ENCODE results near the gene TCF4. TPM values are rescaled to one million over a fixed set of nuclear protein-coding genes. Genes with fewer than 3 reads are reported as not detected.

Gene TCF4
- polyA plus RNA-seq, 1 donor (not counting 4 experiments of a cell fraction or from before 2014, with no cell fraction given): 9.7 TPM

- Histone ChIP-seq H3K9me1 (ENCODE audit: control insufficient read depth, extremely low read depth, insufficient read depth, low read length) (no peaks in the 10 kb centered on the region), H3K4me1 (ENCODE audit: control insufficient read depth, extremely low read depth, insufficient read depth, low read length) (peaks cover 15% of the 10 kb centered on the region), H3K27me3 (ENCODE audit: control insufficient read depth, extremely low read depth, insufficient read depth, low read length) (no peaks in the 10 kb centered on the region), H3K4me2 (ENCODE audit: control insufficient read depth, extremely low read depth, insufficient read depth, low read depth, low read length) (no peak overlapping the region), H3K4me3 (ENCODE audit: control insufficient read depth in 2 of 3, extremely low read depth in 1 of 3, insufficient read depth in 2 of 3, low read depth in 1 of 3, low read length in 3 of 3) (no peak overlapping the region), H2AFZ (ENCODE audit: control insufficient read depth, low read length) (no peak overlapping the region), H3K9ac (ENCODE audit: control insufficient read depth, extremely low read depth, insufficient read depth, low read length) (no peak overlapping the region), H3K36me3 (ENCODE audit: control insufficient read depth in 2 of 2, extremely low read depth in 1 of 2, insufficient read depth in 2 of 2, low read length in 2 of 2) (no peaks in the 10 kb centered on the region), H4K20me1 (ENCODE audit: control insufficient read depth, extremely low read depth, insufficient read depth, low read length) (no peaks in the 10 kb centered on the region), H3K79me2 (ENCODE audit: control insufficient read depth, insufficient read depth, low read length) (no peaks in the 10 kb centered on the region), H3K9me3 (ENCODE audit: control insufficient read depth, low read depth, low read length) (no peaks in the 10 kb centered on the region), H3K27ac (ENCODE audit: control insufficient read depth, insufficient read depth, low read length) (no peak overlapping the region)
- DNase-seq (ENCODE audit: low read depth, low spot score) (no peak), FAIRE-seq (no peak)
- TF ChIP-seq CTCF (optimal IDR thresholded peaks at IDR 0.05 in 1 of 3, IDR thresholded peaks at IDR 0.05 in 1 of 3, conservative IDR thresholded peaks at IDR 0.05 in 1 of 3; ENCODE audit: extremely low read depth in 1 of 3, insufficient read depth in 2 of 3, low read length in 3 of 3) (no peak), EZH2 (IDR thresholded peaks at IDR 0.05; ENCODE audit: low read length) (no peak)
- dilution Hi-C loops (cut with MboI; ENCODE audit: extremely low pct_ligation_motif_present, low sequenced_read_pairs): no loop called here
These were observed 114.4 kb downstream of the TCF4 start for GRCh38 chr18:55473560-55473959.

- Histone ChIP-seq H3K9ac (ENCODE audit: control insufficient read depth, extremely low read depth, insufficient read depth, low read length) (no peak overlapping the region), H3K4me3 (ENCODE audit: control insufficient read depth in 2 of 3, extremely low read depth in 1 of 3, insufficient read depth in 2 of 3, low read depth in 1 of 3, low read length in 3 of 3) (no peak overlapping the region), H3K79me2 (ENCODE audit: control insufficient read depth, insufficient read depth, low read length) (no peaks in the 10 kb centered on the region), H3K4me1 (ENCODE audit: control insufficient read depth, extremely low read depth, insufficient read depth, low read length) (peaks cover 13% of the 10 kb centered on the region), H4K20me1 (ENCODE audit: control insufficient read depth, extremely low read depth, insufficient read depth, low read length) (no peaks in the 10 kb centered on the region), H2AFZ (ENCODE audit: control insufficient read depth, low read length) (no peak overlapping the region), H3K9me1 (ENCODE audit: control insufficient read depth, extremely low read depth, insufficient read depth, low read length) (no peaks in the 10 kb centered on the region), H3K27ac (ENCODE audit: control insufficient read depth, insufficient read depth, low read length) (no peak overlapping the region), H3K9me3 (ENCODE audit: control insufficient read depth, low read depth, low read length) (no peaks in the 10 kb centered on the region), H3K4me2 (ENCODE audit: control insufficient read depth, extremely low read depth, insufficient read depth, low read depth, low read length) (no peak overlapping the region), H3K27me3 (ENCODE audit: control insufficient read depth, extremely low read depth, insufficient read depth, low read length) (no peaks in the 10 kb centered on the region), H3K36me3 (ENCODE audit: control insufficient read depth in 2 of 2, extremely low read depth in 1 of 2, insufficient read depth in 2 of 2, low read length in 2 of 2) (no peaks in the 10 kb centered on the region)
- FAIRE-seq: no peak
- DNase-seq (ENCODE audit: low read depth, low spot score): no peak
- dilution Hi-C loops (cut with MboI; ENCODE audit: extremely low pct_ligation_motif_present, low sequenced_read_pairs): no loop called here
- TF ChIP-seq CTCF (optimal IDR thresholded peaks at IDR 0.05 in 1 of 3, IDR thresholded peaks at IDR 0.05 in 1 of 3, conservative IDR thresholded peaks at IDR 0.05 in 1 of 3; ENCODE audit: extremely low read depth in 1 of 3, insufficient read depth in 2 of 3, low read length in 3 of 3) (no peak), EZH2 (IDR thresholded peaks at IDR 0.05; ENCODE audit: low read length) (no peak)
These were observed 114.9 kb downstream of the TCF4 start for GRCh38 chr18:55473058-55473457.

Data from keratinocyte (primary cell).